Muscle layer of colon (tissue), 2 donors: Measurements from ENCODE around the gene BDKRB2.

ENCODE experiments used
- H3K27ac ChIP-seq: one replicate; pipeline ENCODE4 v1.7.0; 2013; ENCODE audit warnings: low read depth, mild to moderate bottlenecking, low read length, moderate library complexity
- H3K27me3 ChIP-seq, 2 donors: one replicate each; pipeline ENCODE4 v1.7.0; 2013; ENCODE audit warnings: low read length in 2 of 2, mild to moderate bottlenecking in 2 of 2; ENCODE audit not compliant: insufficient read depth in 2 of 2, control insufficient read depth in 1 of 2
- H3K36me3 ChIP-seq: one replicate; pipeline ENCODE4 v1.7.0; 2013; ENCODE audit warnings: mild to moderate bottlenecking, low read length; ENCODE audit not compliant: insufficient read depth
- H3K4me1 ChIP-seq: one replicate; pipeline ENCODE4 v1.7.0; 2013; ENCODE audit warnings: mild to moderate bottlenecking, low read length; ENCODE audit not compliant: insufficient read depth
- H3K4me3 ChIP-seq, 2 donors: one replicate each; pipeline ENCODE4 v1.7.0; 2013; ENCODE audit warnings: low read length in 2 of 2, low read depth in 1 of 2, mild to moderate bottlenecking in 1 of 2, moderate library complexity in 1 of 2
- H3K9ac ChIP-seq: one replicate; pipeline ENCODE4 v1.7.0; 2013; ENCODE audit warnings: low read length
- H3K9me3 ChIP-seq: one replicate; pipeline ENCODE4 v1.7.0; 2013; ENCODE audit warnings: mild to moderate bottlenecking, low read length
- donor health status: abdominal sarcoma.
- donor health status: Adenocarcinoma of cecum.

BDKRB2 gene

DNA sequence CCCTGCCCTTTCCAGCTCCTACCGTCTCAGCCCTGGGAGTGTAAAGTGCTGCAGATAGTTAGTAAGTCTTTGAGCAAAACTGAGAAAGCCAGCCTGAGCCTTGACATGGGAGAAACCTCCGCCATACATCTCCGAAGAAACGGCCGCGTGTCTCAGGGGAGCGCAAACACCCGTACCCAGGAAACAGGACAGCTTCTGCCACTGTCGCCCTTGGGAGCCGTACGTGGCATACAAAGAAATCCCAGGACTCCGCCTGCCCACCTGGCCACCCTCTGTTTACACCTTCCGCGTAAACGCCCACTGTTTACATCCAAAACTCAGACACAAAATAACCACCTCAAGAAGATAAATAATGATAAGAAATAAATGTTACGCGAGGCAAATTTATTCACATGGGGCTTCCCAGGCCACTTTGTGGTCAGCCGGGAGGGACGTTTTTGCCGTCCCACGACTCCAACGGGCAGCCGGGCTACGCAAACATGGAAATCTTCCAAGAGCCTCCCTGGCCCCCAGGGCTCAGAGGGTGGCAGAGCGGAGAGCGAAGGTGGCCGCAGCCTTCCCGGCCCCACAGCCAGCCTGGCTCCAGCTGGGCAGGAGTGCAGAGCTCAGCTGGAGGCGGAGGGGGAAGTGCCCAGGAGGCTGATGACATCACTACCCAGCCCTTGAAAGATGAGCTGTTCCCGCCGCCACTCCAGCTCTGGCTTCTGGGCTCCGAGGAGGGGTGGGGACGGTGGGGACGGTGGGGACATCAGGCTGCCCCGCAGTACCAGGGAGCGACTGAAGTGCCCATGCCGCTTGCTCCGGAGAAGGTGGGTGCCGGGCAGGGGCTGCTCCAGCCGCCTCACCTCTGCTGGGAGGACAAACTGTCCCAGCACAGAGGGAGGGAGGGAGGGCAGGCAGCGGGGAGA lies at the start of gene BDKRB2:
Gene BDKRB2, plus strand, starts transcription at position 689 of the 908 bp plus-strand sequence. CDS start 32,269 bp downstream, outside the sequence.
- Histone ChIP-seq H3K4me3 (peak within 1 kb of the TSS; percentile 26 to 64), H3K27me3 (no peaks in the 10 kb centered on the region), H3K27ac (peak within 1 kb of the TSS; percentile 82), H3K36me3 (no peaks in the 10 kb centered on the region), H3K4me1 (peaks cover 20% of the 10 kb centered on the region), H3K9ac (peak within 1 kb of the TSS; percentile 80), H3K9me3 (no peaks in the 10 kb centered on the region)

DNA sequence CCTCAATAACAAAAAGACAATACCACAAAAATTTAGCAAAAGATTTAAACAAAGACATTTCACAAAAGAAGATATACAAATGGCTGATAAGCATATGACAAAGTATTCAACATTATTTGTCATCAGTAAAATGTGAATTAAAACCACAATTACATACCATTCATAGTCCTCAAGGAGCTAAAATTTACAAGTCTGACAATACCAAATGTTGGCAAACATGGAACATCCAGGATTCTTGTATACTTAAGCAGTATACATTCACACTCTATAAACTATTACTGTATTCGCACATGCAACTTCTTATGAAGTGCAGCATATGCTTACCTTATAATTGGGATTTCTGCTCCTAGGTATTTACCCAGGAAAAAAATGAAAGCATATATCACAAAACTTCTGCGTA lies 49.7 kb upstream of the BDKRB2 start:
- Histone ChIP-seq H3K27me3 (no peaks in the 10 kb centered on the region), H3K9me3 (no peaks in the 10 kb centered on the region), H3K27ac (no peak overlapping the region), H3K4me1 (peaks cover 2% of the 10 kb centered on the region), H3K9ac (no peak overlapping the region), H3K4me3 (no peak overlapping the region), H3K36me3 (no peaks in the 10 kb centered on the region)

DNA sequence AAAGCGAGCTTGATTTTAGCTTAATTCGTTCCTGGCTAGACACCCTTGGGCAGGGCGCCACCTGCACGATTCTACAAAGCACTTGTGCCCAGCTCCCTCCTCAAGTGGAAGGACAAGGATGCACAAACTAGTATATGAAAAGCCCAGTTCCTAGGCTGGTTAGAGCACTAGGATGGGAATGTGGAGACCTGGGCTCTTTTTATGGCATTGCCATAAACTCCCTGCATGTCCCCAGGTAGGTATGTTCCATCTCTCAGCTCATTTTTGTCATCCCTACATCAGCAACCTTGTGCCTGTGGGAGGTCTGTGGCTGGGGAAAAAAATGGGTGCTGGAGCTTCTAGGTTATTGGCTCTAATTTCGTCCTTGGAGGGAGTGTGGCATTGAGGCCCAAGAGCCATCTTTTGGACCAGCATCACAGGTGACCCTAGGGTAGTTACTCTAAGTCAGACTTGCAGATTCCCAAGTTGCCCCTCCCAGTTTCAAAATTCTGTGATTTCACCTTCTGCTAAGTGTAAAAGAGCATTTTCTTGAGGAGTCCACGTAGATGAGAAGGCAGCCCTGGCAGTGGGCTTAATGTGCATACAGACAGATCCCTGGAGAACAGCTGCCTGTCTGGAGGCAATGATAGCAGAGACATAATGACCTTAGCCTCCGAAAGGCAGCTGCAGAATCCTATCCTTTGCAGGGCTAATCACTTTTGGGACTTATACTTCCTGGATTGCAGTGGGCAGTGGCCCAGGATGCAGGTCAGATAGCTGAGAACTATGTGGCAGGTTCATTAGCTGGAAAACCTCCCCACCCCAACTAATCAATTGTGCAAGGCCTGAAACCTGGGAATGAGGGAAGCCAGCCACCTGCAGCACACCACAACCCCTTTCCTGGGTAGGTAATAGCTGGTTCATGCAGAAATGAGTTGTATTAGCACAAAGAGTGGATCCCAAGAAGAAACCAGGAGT lies 47.6 kb upstream of the BDKRB2 start:
- Histone ChIP-seq H3K36me3 (no peaks in the 10 kb centered on the region), H3K4me1 (peaks cover 12% of the 10 kb centered on the region), H3K4me3 (no peak overlapping the region), H3K9me3 (no peaks in the 10 kb centered on the region), H3K27me3 (no peaks in the 10 kb centered on the region), H3K27ac (no peak overlapping the region), H3K9ac (no peak overlapping the region)

DNA sequence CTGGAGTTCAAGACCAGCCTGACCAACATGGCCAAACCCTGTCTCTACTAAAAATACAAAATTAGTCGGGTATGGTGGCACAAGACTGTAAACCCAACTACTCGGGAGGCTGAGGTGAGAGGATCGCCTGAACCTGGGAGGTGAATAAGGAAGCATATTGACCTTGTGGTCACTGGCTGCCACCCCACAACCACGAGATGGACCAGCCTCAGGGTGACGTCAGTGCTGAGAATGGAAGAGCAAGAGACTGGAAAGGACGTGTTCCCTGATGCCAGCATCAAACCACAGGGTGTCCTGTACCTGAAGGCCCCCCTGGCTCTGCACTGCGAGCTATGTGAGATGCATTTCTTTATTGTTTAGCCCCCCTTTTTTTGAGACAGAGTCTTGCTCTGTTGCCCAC lies 45.9 kb upstream of the BDKRB2 start:
- Histone ChIP-seq H3K4me3 (no peak overlapping the region), H3K4me1 (peaks cover 12% of the 10 kb centered on the region), H3K9me3 (no peaks in the 10 kb centered on the region), H3K27me3 (no peaks in the 10 kb centered on the region), H3K9ac (no peak overlapping the region), H3K36me3 (no peaks in the 10 kb centered on the region), H3K27ac (no peak overlapping the region)

DNA sequence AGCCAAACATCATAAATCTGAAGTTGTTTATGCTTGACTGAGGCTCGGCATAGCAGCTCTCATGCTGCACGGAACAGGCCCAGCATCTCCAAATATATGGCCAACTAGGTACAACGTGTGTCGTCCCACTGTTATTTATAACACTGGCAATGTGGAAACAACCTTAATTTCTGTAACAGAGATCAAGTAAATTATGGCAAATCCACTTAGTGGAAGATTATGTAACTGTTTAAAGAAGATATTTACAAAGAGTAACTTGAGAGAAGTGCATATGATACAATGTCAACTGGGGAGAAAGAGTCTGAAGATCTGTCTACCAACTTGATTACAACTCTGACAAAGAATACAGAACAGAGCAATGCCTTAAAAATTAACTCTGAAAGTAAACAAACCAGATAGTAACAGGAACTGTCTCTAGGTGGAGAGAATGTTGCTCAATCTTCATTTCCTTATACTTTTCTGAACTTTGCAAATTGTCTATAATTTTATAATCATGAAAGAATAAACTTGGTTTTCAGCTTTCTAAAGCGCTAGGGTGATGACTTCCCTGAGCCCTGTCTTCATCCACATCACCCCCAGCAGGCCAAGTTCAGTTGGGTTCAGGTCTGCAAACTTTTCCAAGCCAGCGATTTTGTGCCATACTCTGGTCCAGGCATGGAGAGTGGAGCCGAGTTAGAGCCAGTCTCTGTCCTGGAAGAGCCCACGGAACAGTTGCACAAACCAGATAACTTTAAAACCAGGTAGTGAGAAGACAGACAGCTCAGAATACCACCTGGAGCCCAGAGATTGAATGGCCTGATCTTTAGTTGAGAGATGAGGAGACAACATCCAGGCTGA lies 44.3 kb upstream of the BDKRB2 start:
- H3K4me3 ChIP-seq, result no peak overlapping the region

DNA sequence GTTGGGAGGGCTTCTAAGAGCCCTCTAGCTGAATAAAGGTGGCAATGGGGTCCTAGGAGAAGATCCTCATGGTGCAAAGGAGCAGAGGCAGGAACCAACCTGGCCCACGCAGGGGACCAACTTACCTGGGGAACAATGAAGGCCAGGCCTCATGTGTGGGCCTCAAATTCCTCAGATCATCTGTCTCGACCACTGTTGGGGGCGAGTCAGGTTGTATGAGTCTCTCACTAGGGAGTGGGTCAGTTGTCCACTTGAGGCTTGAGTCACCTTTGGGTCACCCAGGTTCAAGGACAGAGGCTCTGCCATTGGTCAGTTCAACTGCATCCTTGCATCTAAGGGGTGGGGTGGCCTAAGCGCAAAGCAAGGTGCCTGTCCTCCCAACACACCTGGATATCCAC lies 43.7 kb upstream of the BDKRB2 start:
- H3K9me3 ChIP-seq, result no peaks in the 10 kb centered on the region
- H3K27ac ChIP-seq, result no peak overlapping the region
- H3K9ac ChIP-seq, result no peak overlapping the region
- no peaks in the 10 kb centered on the region for H3K27me3 ChIP-seq
- no peaks in the 10 kb centered on the region for H3K36me3 ChIP-seq
- H3K4me3 ChIP-seq, result no peak overlapping the region
- H3K4me1 ChIP-seq, result peaks cover 12% of the 10 kb centered on the region

More for the DNA sequence above, 44.3 kb upstream of the BDKRB2 start:
- H3K9me3 ChIP-seq, result no peaks in the 10 kb centered on the region
- H3K27ac ChIP-seq, result no peak overlapping the region
- H3K36me3 ChIP-seq, result no peaks in the 10 kb centered on the region
- H3K4me1 ChIP-seq, result peaks cover 12% of the 10 kb centered on the region
- H3K27me3 ChIP-seq, result no peaks in the 10 kb centered on the region
- no peak overlapping the region for H3K9ac ChIP-seq

DNA sequence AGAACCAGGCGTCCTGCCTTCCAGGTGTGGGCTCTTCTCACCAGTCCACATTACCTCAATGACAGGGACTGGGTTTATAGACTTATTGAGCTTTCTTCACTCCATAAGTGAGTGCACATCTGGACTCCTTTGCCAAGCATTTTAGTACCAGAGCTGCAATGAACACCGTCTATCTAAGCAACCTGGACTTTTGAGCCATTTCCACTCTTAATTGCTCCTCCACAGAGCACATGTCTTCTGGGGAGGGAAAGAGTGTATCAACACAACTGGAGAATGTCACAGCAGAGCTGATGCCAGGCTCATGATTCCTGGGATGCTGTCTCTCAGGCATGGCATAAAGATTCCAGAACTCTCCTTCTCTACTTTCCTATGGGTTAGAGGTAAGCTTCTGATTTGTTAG lies 43.0 kb upstream of the BDKRB2 start:
- no peak overlapping the region for H3K27ac ChIP-seq
- no peaks in the 10 kb centered on the region for H3K9me3 ChIP-seq
- no peaks in the 10 kb centered on the region for H3K27me3 ChIP-seq
- no peaks in the 10 kb centered on the region for H3K36me3 ChIP-seq
- H3K4me1 ChIP-seq, result peaks cover 12% of the 10 kb centered on the region
- H3K9ac ChIP-seq, result no peak overlapping the region
- H3K4me3 ChIP-seq, result no peak overlapping the region

DNA sequence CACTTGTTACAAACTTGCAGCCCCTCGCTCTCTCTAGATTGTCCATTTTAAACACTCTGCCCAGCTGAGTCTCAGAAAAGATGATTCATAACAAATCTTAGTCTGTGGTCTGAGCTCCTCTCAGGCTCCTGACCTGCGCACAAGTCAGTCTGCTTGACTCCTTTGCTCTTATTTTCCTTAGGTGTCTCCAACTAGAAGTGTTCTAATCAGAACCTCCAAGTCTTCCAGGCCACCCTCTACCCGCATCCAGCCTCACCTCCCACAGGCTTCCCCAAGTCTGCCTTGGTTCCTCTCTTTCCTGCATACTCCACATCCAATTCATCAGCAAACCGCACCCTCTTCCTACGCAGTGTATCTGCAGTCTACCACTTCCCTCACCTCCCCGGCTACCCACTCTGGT lies 42.4 kb upstream of the BDKRB2 start:
- no peaks in the 10 kb centered on the region for H3K27me3 ChIP-seq
- H3K9me3 ChIP-seq, result no peaks in the 10 kb centered on the region
- peaks cover 12% of the 10 kb centered on the region for H3K4me1 ChIP-seq
- H3K4me3 ChIP-seq, result no peak overlapping the region
- no peak overlapping the region for H3K9ac ChIP-seq
- H3K27ac ChIP-seq, result no peak overlapping the region
- H3K36me3 ChIP-seq, result no peaks in the 10 kb centered on the region

DNA sequence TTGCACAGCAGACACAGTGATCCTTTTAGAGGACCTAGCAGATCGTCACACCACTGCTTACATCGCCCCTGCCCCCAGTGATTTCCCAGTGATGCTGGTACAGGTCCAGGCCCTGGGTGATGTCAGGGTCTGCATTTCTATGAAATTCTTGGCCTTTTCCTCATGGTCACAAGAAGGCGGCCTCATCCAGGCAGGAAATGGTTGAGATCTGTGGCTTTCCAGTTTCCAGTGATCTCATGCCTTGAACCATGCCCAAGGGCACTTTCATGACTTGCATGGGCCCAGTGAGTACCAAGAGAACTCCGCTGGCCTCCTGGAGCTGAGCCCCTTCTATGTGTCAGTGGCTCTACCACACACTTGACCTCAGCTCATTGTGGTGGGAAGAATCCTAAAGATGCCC lies 41.9 kb upstream of the BDKRB2 start:
- no peak overlapping the region for H3K4me3 ChIP-seq
- H3K27ac ChIP-seq, result no peak overlapping the region
- no peak overlapping the region for H3K9ac ChIP-seq
- H3K9me3 ChIP-seq, result no peaks in the 10 kb centered on the region
- no peaks in the 10 kb centered on the region for H3K36me3 ChIP-seq
- no peaks in the 10 kb centered on the region for H3K27me3 ChIP-seq
- H3K4me1 ChIP-seq, result peaks cover 12% of the 10 kb centered on the region

DNA sequence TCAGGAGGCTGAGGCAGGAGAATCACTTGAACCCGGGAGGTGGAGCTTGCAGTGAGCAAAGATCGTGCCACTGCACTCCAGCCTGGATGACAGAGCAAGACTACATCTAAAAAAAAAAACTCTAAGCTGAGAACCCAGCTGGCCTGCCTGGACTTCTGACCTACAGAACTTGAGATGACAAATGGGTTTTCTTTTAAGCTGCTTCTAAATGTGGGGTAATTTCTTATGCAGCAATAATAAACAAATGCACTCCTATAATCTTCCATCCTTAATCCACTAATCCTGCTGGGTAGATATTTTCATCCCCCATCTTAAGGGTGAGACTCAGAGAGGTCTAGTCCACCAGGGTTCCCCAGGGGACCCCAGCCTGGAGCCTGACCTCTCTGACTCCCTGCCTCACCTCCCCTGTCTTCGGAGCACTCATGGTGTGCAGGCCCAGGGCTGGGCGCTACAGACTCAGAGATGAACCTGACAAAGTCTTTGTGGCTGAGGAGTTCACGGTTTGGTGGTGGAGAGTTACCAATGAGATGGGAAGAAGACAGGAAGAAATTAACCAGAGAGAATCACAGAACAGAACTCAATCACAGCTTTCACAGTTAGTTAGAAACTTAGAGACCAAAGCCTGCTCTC lies 39.7 kb upstream of the BDKRB2 start:
- H3K36me3 ChIP-seq, result no peaks in the 10 kb centered on the region

More for the DNA sequence above, 39.7 kb upstream of the BDKRB2 start:
- no peak overlapping the region for H3K27ac ChIP-seq
- no peaks in the 10 kb centered on the region for H3K27me3 ChIP-seq
- H3K4me3 ChIP-seq, result no peak overlapping the region
- no peak overlapping the region for H3K9ac ChIP-seq
- H3K9me3 ChIP-seq, result no peaks in the 10 kb centered on the region
- H3K4me1 ChIP-seq, result peaks cover 8% of the 10 kb centered on the region
